ENCODE measurements around the gene ATG9A. TPM values are rescaled to one million over a fixed set of nuclear protein-coding genes. Genes with fewer than 3 reads are reported as not detected.

The ATG9A gene
- total and polyA plus RNA-seq, 2 donors, result 10.0 to 27.4 TPM

GRCh38 chr2:219248845-219249202 lies 19.4 kb upstream of the ATG9A start:
- H3K36me3 ChIP-seq (ENCODE audit: control insufficient read depth in 2 of 2, insufficient read depth in 2 of 2, low read length in 1 of 2), result peaks cover 23 to 24% of the 10 kb centered on the region in 2 donors
- peaks cover 0 to 10% of the 10 kb centered on the region in 2 donors for H3K9me3 ChIP-seq (ENCODE audit: control insufficient read depth in 2 of 2, insufficient read depth in 1 of 2, low read length in 1 of 2)
- no peak for DNase-seq (ENCODE audit: low read depth in 6 of 9, low spot score in 9 of 9)
- WGBS, result 86% methylated on average over 2 of the region's 2 CpGs
- peak overlapping the region; percentile 78 to 94 for H3K27ac ChIP-seq (ENCODE audit: low read depth in 1 of 2, low read length in 1 of 2)
- peaks cover 20 to 27% of the 10 kb centered on the region in 2 donors for H3K27me3 ChIP-seq (ENCODE audit: control insufficient read depth in 2 of 2, insufficient read depth in 1 of 2, low read length in 1 of 2)
- peak overlapping the region in 1 of 2 donors; percentile 27 for H3K4me3 ChIP-seq (ENCODE audit: low read length in 2 of 2)
- H3K4me1 ChIP-seq (ENCODE audit: control insufficient read depth in 2 of 2, insufficient read depth in 2 of 2, low read length in 2 of 2), result peaks cover 46 to 86% of the 10 kb centered on the region in 2 donors

- H3K4me1 ChIP-seq (ENCODE audit: control insufficient read depth in 2 of 2, insufficient read depth in 2 of 2, low read length in 2 of 2), result peaks cover 46 to 77% of the 10 kb centered on the region in 2 donors
- H3K27ac ChIP-seq (ENCODE audit: low read depth in 1 of 2, low read length in 1 of 2), result peak overlapping the region; percentile 87 to 94
- peaks cover 23 to 24% of the 10 kb centered on the region in 2 donors for H3K36me3 ChIP-seq (ENCODE audit: control insufficient read depth in 2 of 2, insufficient read depth in 2 of 2, low read length in 1 of 2)
- peaks cover 0 to 7% of the 10 kb centered on the region in 2 donors for H3K9me3 ChIP-seq (ENCODE audit: control insufficient read depth in 2 of 2, insufficient read depth in 1 of 2, low read length in 1 of 2)
- peak overlapping the region; percentile 14 to 33 for H3K4me3 ChIP-seq (ENCODE audit: low read length in 2 of 2)
- H3K27me3 ChIP-seq (ENCODE audit: control insufficient read depth in 2 of 2, insufficient read depth in 1 of 2, low read length in 1 of 2), result peaks cover 12 to 19% of the 10 kb centered on the region in 2 donors
- 52% methylated on average over 17 of the region's 17 CpGs for WGBS
- peak in 7 of 9 donors; percentile 61 to 91 (median 77) for DNase-seq (ENCODE audit: low read depth in 6 of 9, low spot score in 9 of 9)
These were observed 18.5 kb upstream of the ATG9A start for GRCh38 chr2:219247678-219248642.

- Histone ChIP-seq H3K4me1 (ENCODE audit: control insufficient read depth in 2 of 2, insufficient read depth in 2 of 2, low read length in 2 of 2) (peaks cover 43 to 63% of the 10 kb centered on the region in 2 donors), H3K4me3 (ENCODE audit: low read length in 2 of 2) (peak overlapping the region in 1 of 2 donors; percentile 98), H3K36me3 (ENCODE audit: control insufficient read depth in 2 of 2, insufficient read depth in 2 of 2, low read length in 1 of 2) (peaks cover 23% of the 10 kb centered on the region in 2 donors), H3K27me3 (ENCODE audit: control insufficient read depth in 2 of 2, insufficient read depth in 1 of 2, low read length in 1 of 2) (peaks cover under 1 to 6% of the 10 kb centered on the region in 2 donors), H3K9me3 (ENCODE audit: control insufficient read depth in 2 of 2, insufficient read depth in 1 of 2, low read length in 1 of 2) (peaks cover 0 to 5% of the 10 kb centered on the region in 2 donors), H3K27ac (ENCODE audit: low read depth in 1 of 2, low read length in 1 of 2) (peak overlapping the region in 1 of 2 donors; percentile 72)
- no peak for DNase-seq (ENCODE audit: low read depth in 6 of 9, low spot score in 9 of 9)
- 93% methylated on average over 10 of the region's 10 CpGs for WGBS
These were observed 17.1 kb upstream of the ATG9A start for GRCh38 chr2:219246559-219246958.

- Histone ChIP-seq H3K36me3 (ENCODE audit: control insufficient read depth in 2 of 2, insufficient read depth in 2 of 2, low read length in 1 of 2) (peaks cover 17 to 23% of the 10 kb centered on the region in 2 donors), H3K4me1 (ENCODE audit: control insufficient read depth in 2 of 2, insufficient read depth in 2 of 2, low read length in 2 of 2) (peaks cover 43 to 59% of the 10 kb centered on the region in 2 donors), H3K9me3 (ENCODE audit: control insufficient read depth in 2 of 2, insufficient read depth in 1 of 2, low read length in 1 of 2) (peaks cover 0 to 5% of the 10 kb centered on the region in 2 donors), H3K27ac (ENCODE audit: low read depth in 1 of 2, low read length in 1 of 2) (peak overlapping the region; percentile 83 to 96), H3K27me3 (ENCODE audit: control insufficient read depth in 2 of 2, insufficient read depth in 1 of 2, low read length in 1 of 2) (peaks cover 0 to 2% of the 10 kb centered on the region in 2 donors), H3K4me3 (ENCODE audit: low read length in 2 of 2) (peak overlapping the region; percentile 87 to 98)
- 30% methylated on average over 10 of the region's 10 CpGs for WGBS
- peak in 1 of 9 donors; percentile 50 for DNase-seq (ENCODE audit: low read depth in 6 of 9, low spot score in 9 of 9)
These were observed 16.4 kb upstream of the ATG9A start for GRCh38 chr2:219245899-219246230.

GRCh38 chr2:219245148-219245898 lies 15.9 kb upstream of the ATG9A start, which contains the start of the genes GLB1L and STK16:
TSS of gene GLB1L (minus strand) at chr2:219245444. CDS start at chr2:219243573, 1,871 bp downstream.
TSS of gene STK16 (plus strand) at chr2:219245479. CDS start at chr2:219246000, 521 bp downstream.
- Histone ChIP-seq H3K36me3 (ENCODE audit: control insufficient read depth in 2 of 2, insufficient read depth in 2 of 2, low read length in 1 of 2) (peaks cover 12 to 20% of the 10 kb centered on the region in 2 donors), H3K4me3 (ENCODE audit: low read length in 2 of 2) (peak within 1 kb of the TSS; percentile 87 to 98), H3K4me1 (ENCODE audit: control insufficient read depth in 2 of 2, insufficient read depth in 2 of 2, low read length in 2 of 2) (peaks cover 43 to 56% of the 10 kb centered on the region in 2 donors), H3K9me3 (ENCODE audit: control insufficient read depth in 2 of 2, insufficient read depth in 1 of 2, low read length in 1 of 2) (peaks cover 0 to 5% of the 10 kb centered on the region in 2 donors), H3K27ac (ENCODE audit: low read depth in 1 of 2, low read length in 1 of 2) (peak within 1 kb of the TSS; percentile 83 to 96), H3K27me3 (ENCODE audit: control insufficient read depth in 2 of 2, insufficient read depth in 1 of 2, low read length in 1 of 2) (peaks cover 0 to 2% of the 10 kb centered on the region in 2 donors)
- WGBS, result under 1% methylated on average over 46 of the region's 46 CpGs
- DNase-seq (ENCODE audit: low read depth in 6 of 9, low spot score in 9 of 9), result peak in 8 of 9 donors; percentile 80 to 93 (median 87)

- no peak for DNase-seq (ENCODE audit: low read depth in 6 of 9, low spot score in 9 of 9)
- peaks cover 0 to 5% of the 10 kb centered on the region in 2 donors for H3K9me3 ChIP-seq (ENCODE audit: control insufficient read depth in 2 of 2, insufficient read depth in 1 of 2, low read length in 1 of 2)
- H3K4me3 ChIP-seq (ENCODE audit: low read length in 2 of 2), result peak overlapping the region; percentile 87 to 98
- H3K36me3 ChIP-seq (ENCODE audit: control insufficient read depth in 2 of 2, insufficient read depth in 2 of 2, low read length in 1 of 2), result peaks cover 7 to 17% of the 10 kb centered on the region in 2 donors
- peaks cover 0 to 2% of the 10 kb centered on the region in 2 donors for H3K27me3 ChIP-seq (ENCODE audit: control insufficient read depth in 2 of 2, insufficient read depth in 1 of 2, low read length in 1 of 2)
- peak overlapping the region; percentile 83 to 96 for H3K27ac ChIP-seq (ENCODE audit: low read depth in 1 of 2, low read length in 1 of 2)
- WGBS, result 44% methylated on average over 6 of the region's 6 CpGs
- H3K4me1 ChIP-seq (ENCODE audit: control insufficient read depth in 2 of 2, insufficient read depth in 2 of 2, low read length in 2 of 2), result peaks cover 41 to 50% of the 10 kb centered on the region in 2 donors
These were observed 15.3 kb upstream of the ATG9A start for GRCh38 chr2:219244789-219245147.

GRCh38 chr2:219243291-219243761 lies 13.9 kb upstream of the ATG9A start:
- WGBS, result 72% methylated on average over 28 of the region's 28 CpGs
- no peak overlapping the region for H3K4me3 ChIP-seq (ENCODE audit: low read length in 2 of 2)
- H3K4me1 ChIP-seq (ENCODE audit: control insufficient read depth in 2 of 2, insufficient read depth in 2 of 2, low read length in 2 of 2), result peaks cover 27 to 36% of the 10 kb centered on the region in 2 donors
- H3K27me3 ChIP-seq (ENCODE audit: control insufficient read depth in 2 of 2, insufficient read depth in 1 of 2, low read length in 1 of 2), result peaks cover 0 to 2% of the 10 kb centered on the region in 2 donors
- H3K36me3 ChIP-seq (ENCODE audit: control insufficient read depth in 2 of 2, insufficient read depth in 2 of 2, low read length in 1 of 2), result peaks cover 9 to 19% of the 10 kb centered on the region in 2 donors
- no peak for DNase-seq (ENCODE audit: low read depth in 6 of 9, low spot score in 9 of 9)
- peak overlapping the region in 1 of 2 donors; percentile 26 for H3K27ac ChIP-seq (ENCODE audit: low read depth in 1 of 2, low read length in 1 of 2)
- peaks cover 0 to 5% of the 10 kb centered on the region in 2 donors for H3K9me3 ChIP-seq (ENCODE audit: control insufficient read depth in 2 of 2, insufficient read depth in 1 of 2, low read length in 1 of 2)

GRCh38 chr2:219234331-219234730 lies 4.9 kb upstream of the ATG9A start:
- no peak for DNase-seq (ENCODE audit: low read depth in 6 of 9, low spot score in 9 of 9)
- Histone ChIP-seq H3K4me3 (ENCODE audit: low read length in 2 of 2) (no peak overlapping the region), H3K4me1 (ENCODE audit: control insufficient read depth in 2 of 2, insufficient read depth in 2 of 2, low read length in 2 of 2) (peaks cover 5 to 9% of the 10 kb centered on the region in 2 donors), H3K27ac (ENCODE audit: low read depth in 1 of 2, low read length in 1 of 2) (no peak overlapping the region), H3K27me3 (ENCODE audit: control insufficient read depth in 2 of 2, insufficient read depth in 1 of 2, low read length in 1 of 2) (no peaks in the 10 kb centered on the region), H3K9me3 (ENCODE audit: control insufficient read depth in 2 of 2, insufficient read depth in 1 of 2, low read length in 1 of 2) (no peaks in the 10 kb centered on the region), H3K36me3 (ENCODE audit: control insufficient read depth in 2 of 2, insufficient read depth in 2 of 2, low read length in 1 of 2) (peaks cover 59 to 71% of the 10 kb centered on the region in 2 donors)
- WGBS, result over 99% methylated on average over 3 of the region's 3 CpGs

All from thymus (tissue), 11 donors.